ENCODE results near the gene RGS11. TPM values are rescaled to one million over a fixed set of nuclear protein-coding genes. Genes with fewer than 3 reads are reported as not detected.

RGS11 gene
- total and polyA plus RNA-seq, 9 of the 15 experiments (the other 6 are each of a cell fraction or from before 2014, with no cell fraction given): not detected

DNA sequence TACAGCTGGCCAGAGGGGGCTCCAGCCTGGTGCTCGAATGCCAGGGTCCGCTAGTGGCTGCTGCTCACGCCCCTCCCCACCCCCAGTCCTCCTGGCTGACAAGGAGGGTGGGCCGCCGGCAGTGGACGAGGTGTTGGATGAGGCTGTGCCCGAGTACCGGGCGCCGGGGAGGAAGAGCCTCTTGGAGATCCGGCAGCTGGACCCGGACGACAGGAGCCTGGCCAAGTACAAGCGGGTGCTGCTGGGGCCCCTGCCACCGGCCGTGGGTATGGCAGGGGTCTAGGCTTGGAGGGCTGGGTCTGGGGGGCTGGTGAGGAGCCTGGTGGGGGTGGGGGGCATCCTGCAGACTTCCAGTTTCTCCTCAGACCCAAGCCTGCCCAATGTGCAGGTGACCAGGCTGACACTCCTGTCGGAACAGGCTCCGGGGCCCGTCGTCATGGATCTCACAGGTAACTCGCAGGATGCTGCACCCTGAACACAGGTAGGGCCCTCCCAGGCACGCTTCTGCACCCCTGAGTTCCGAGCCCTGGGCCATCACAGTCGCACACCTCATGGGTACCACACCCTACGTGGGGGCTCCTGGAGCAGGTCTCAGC, 6.0 kb upstream of the RGS11 start:
- TF ChIP-seq, protein P1, sequence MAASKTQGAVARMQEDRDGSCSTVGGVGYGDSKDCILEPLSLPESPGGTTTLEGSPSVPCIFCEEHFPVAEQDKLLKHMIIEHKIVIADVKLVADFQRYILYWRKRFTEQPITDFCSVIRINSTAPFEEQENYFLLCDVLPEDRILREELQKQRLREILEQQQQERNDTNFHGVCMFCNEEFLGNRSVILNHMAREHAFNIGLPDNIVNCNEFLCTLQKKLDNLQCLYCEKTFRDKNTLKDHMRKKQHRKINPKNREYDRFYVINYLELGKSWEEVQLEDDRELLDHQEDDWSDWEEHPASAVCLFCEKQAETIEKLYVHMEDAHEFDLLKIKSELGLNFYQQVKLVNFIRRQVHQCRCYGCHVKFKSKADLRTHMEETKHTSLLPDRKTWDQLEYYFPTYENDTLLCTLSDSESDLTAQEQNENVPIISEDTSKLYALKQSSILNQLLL (CRISPR knock-in tag; IDR thresholded peaks at IDR 0.05; ENCODE audit: borderline replicate concordance): no peak
- TF ChIP-seq, protein P2, sequence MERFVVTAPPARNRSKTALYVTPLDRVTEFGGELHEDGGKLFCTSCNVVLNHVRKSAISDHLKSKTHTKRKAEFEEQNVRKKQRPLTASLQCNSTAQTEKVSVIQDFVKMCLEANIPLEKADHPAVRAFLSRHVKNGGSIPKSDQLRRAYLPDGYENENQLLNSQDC (CRISPR knock-in tag; IDR thresholded peaks at IDR 0.05): no peak
- no peak for TF ChIP-seq TCF3 (CRISPR knock-in tag; IDR thresholded peaks at IDR 0.05)
- no peak for TF ChIP-seq GATAD2B (IDR thresholded peaks at IDR 0.05; ENCODE audit: borderline replicate concordance)
- TF ChIP-seq SRSF3 (IDR thresholded peaks at IDR 0.05; ENCODE audit: insufficient read depth, low read length): no peak
- TF ChIP-seq SNIP1 (IDR thresholded peaks at IDR 0.05; ENCODE audit: low read depth): no peak
- TF ChIP-seq NR3C1 (CRISPR knock-in tag; IDR thresholded peaks at IDR 0.05): no peak
- no peak for TF ChIP-seq ELF1 (tag; IDR thresholded peaks at IDR 0.05)
- TF ChIP-seq, protein P3, sequence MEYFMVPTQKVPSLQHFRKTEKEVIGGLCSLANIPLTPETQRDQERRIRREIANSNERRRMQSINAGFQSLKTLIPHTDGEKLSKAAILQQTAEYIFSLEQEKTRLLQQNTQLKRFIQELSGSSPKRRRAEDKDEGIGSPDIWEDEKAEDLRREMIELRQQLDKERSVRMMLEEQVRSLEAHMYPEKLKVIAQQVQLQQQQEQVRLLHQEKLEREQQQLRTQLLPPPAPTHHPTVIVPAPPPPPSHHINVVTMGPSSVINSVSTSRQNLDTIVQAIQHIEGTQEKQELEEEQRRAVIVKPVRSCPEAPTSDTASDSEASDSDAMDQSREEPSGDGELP (CRISPR knock-in tag; IDR thresholded peaks at IDR 0.05; ENCODE audit: borderline replicate concordance): no peak
- TF ChIP-seq, protein P4, sequence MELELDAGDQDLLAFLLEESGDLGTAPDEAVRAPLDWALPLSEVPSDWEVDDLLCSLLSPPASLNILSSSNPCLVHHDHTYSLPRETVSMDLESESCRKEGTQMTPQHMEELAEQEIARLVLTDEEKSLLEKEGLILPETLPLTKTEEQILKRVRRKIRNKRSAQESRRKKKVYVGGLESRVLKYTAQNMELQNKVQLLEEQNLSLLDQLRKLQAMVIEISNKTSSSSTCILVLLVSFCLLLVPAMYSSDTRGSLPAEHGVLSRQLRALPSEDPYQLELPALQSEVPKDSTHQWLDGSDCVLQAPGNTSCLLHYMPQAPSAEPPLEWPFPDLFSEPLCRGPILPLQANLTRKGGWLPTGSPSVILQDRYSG (tag; conservative IDR thresholded peaks at IDR 0.05; ENCODE audit: low read depth): no peak
- TF ChIP-seq MBD2 (IDR thresholded peaks at IDR 0.05; ENCODE audit: borderline replicate concordance, low read depth): no peak
- no peak for TF ChIP-seq MYNN (IDR thresholded peaks at IDR 0.05)
- no peak for TF ChIP-seq MYNN (CRISPR knock-in tag; IDR thresholded peaks at IDR 0.05)
- TF ChIP-seq MED1 (CRISPR knock-in tag; IDR thresholded peaks at IDR 0.05; ENCODE audit: borderline replicate concordance): no peak
- no peak for TF ChIP-seq SMAD3 (CRISPR knock-in tag; conservative IDR thresholded peaks at IDR 0.05)
- no peak for TF ChIP-seq ZFP30 (CRISPR knock-in tag; IDR thresholded peaks at IDR 0.05; ENCODE audit: borderline replicate concordance)
- no peak for TF ChIP-seq RUNX1 (IDR thresholded peaks at IDR 0.05; ENCODE audit: low read depth)
- no peak for TF ChIP-seq RCOR1 (IDR thresholded peaks at IDR 0.05; ENCODE audit: borderline replicate concordance in 1 of 2, low read depth in 2 of 2, low read length in 2 of 2)
- TF ChIP-seq ZNF717 (CRISPR knock-in tag; IDR thresholded peaks at IDR 0.05): no peak
- TF ChIP-seq TRIM28 (IDR thresholded peaks at IDR 0.05): no peak
- no peak for TF ChIP-seq CBFA2T3 (IDR thresholded peaks at IDR 0.05)
- intact Hi-C loops (cut with micrococcal nuclease): no loop called here
- no TSS peak for BruUV-seq (replicated peaks)
- H3K4me3 ChIP-seq: no peak overlapping the region
- H3K9me1 ChIP-seq (ENCODE audit: control insufficient read depth, insufficient read depth, low read length): no peaks in the 10 kb centered on the region
- no peak overlapping the region for H3K27ac ChIP-seq (ENCODE audit: extremely low read depth, low read depth, low read length)
- no peaks in the 10 kb centered on the region for H3K9me3 ChIP-seq (replicated peaks; ENCODE audit: control insufficient read depth, insufficient read depth, low read depth, low read length)
- no peaks in the 10 kb centered on the region for H3K27me3 ChIP-seq (ENCODE audit: control insufficient read depth in 2 of 2, insufficient read depth in 2 of 2, low read length in 2 of 2)
- POLR2A ChIA-PET: no interaction called here
- no peaks in the 10 kb centered on the region for H4K20me1 ChIP-seq (replicated peaks; ENCODE audit: control insufficient read depth, insufficient read depth, low read length)
- in situ Hi-C loops (cut with MboI): no loop called here
- WGBS (ENCODE audit: insufficient coverage, low coverage, missing lambda C conversion rate): 58% methylated on average over 19 of the region's 25 CpGs
- H3K4me1 ChIP-seq (replicated peaks in 1 of 2; ENCODE audit: control insufficient read depth in 2 of 2, insufficient read depth in 2 of 2, low read length in 2 of 2): peaks cover 0 to 59% of the 10 kb centered on the region in 2 experiments; a peak in 2 of 5 replicates
- H3K79me2 ChIP-seq (ENCODE audit: control insufficient read depth, insufficient read depth, low read length): no peaks in the 10 kb centered on the region
- no peak overlapping the region for H3K4me2 ChIP-seq (ENCODE audit: insufficient read depth, low read length)
- ATAC-seq (no peak), DNase-seq (ENCODE audit: extremely low read depth in 1 of 4, low spot score in 3 of 4) (no peak), FAIRE-seq (no peak)
- H3K36me3 ChIP-seq (ENCODE audit: control insufficient read depth, insufficient read depth, low read length): peaks cover 2% of the 10 kb centered on the region; the same call in 1 of the 3 replicates
- H2AFZ ChIP-seq (ENCODE audit: low read depth, low read length): no peak overlapping the region
- no peak overlapping the region; a peak in 1 of 4 replicates for H3K9ac ChIP-seq (ENCODE audit: insufficient read depth in 1 of 2, low read depth in 2 of 2, low read length in 2 of 2)
- CTCF ChIA-PET (ENCODE audit: low intra/inter-chr PET ratio): no interaction called here
